HepG2 (cell line): Measurements from ENCODE around the gene SNN. TPM values are rescaled to one million over a fixed set of nuclear protein-coding genes. Genes with fewer than 3 reads are reported as not detected.

Experiments used
- GRHL1 ChIP-seq: sonication (generic); formaldehyde crosslinking; conservative IDR thresholded peaks from 2 replicates; pipeline ENCODE4 v1.8.0; 2022; ENCODE audit warnings: missing genetic modification reagents
- KLF9 ChIP-seq: IDR thresholded peaks from 2 replicates; pipeline ENCODE4 v1.6.1; 2016; ENCODE audit warnings: low read depth
- RBM22 ChIP-seq: fragments of 200-400 bp; formaldehyde crosslinking; optimal IDR thresholded peaks from 2 replicates; pipeline ENCODE3; 2017; ENCODE audit warnings: mild to moderate bottlenecking, low read length, moderate library complexity
- polyA plus RNA-seq, 8 experiments: library from polyadenylated mRNA; depleted of rRNA in 3 of 8; stranded (reverse) in 7 of 8; unstranded in 1 of 8; fragments of >200 nt; fragmentation: Illumina TruSeq in 4 of 8; extraction: Trizol in 4 of 8; gene quantifications; 2 replicates each; pipeline versions ENCODE4 v1.2.1 to v1.2.3, GENCODE V29; 2011 to 2016; ENCODE audit warnings: low read depth in 4 of 8, missing spikeins in 1 of 8, mixed read lengths in 1 of 8; ENCODE audit not compliant: insufficient read depth in 1 of 8
- total RNA-seq, 5 experiments: library from RNA; depleted of rRNA; stranded (reverse); fragments of >200 nt; fragmentation: Illumina TruSeq; extraction: Trizol; gene quantifications; 2 replicates each; pipeline ENCODE4 v1.2.3, GENCODE V29; 2016; ENCODE audit warnings: low read depth in 1 of 5
- TF ChIP-seq, protein P1 (sequence below): sonication (generic); formaldehyde crosslinking; IDR thresholded peaks from 2 replicates; pipeline ENCODE4 v1.4.0; 2020; ENCODE audit warnings: missing genetic modification reagents, borderline replicate concordance
- TF ChIP-seq, protein P2 (sequence below): IDR thresholded peaks from 2 replicates; pipeline ENCODE4 v1.6.1; 2016; ENCODE audit warnings: low read depth, missing genetic modification reagents, missing compliant biosample characterization

SNN gene
- total and polyA plus RNA-seq, 2 of the 13 experiments (the other 11 are each of a cell fraction or from before 2014, with no cell fraction given), result 5.2 to 8.4 TPM

DNA sequence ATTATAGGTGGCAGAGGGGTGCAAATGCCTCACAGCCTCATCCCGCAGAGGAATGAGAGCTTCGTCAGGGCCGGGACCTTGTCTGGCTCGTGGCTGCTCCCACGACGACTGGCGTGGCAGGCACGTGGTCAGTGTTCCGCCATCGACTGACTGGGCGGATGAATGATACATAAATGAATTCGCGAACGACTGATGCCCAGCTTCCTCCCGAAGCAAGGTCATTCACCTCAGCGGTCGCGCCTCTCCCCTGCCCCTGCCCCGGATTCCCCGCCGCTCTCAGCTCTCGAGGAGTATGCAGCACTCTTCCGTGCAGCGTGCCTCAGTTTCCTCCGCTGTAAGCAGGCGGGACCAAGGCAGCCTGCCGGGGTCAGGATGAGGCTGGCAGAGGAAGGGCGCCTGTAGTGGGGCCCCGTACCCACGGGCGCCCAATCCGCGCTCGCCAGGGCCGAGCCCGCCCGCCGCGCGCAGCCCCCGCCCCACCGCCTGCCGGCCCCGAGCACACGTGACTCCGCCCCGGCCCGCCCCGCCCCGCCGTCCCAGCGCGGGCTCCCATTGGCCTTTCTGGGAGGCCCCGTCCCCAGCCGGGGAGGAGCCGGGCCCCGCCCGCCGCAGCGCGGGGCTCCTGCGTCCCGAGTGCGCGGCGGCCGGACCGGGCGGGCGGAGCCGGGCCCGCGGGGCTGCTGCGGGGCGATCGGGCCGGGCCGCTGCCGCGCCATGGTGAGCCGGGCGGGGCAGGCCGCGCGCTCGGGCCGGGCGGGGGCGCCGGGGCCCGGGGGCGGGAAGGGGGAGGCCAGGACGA is at the start of gene SNN (continued):
- TF ChIP-seq GRHL1 (CRISPR knock-in tag) (no peak), KLF9 (CRISPR knock-in tag) (no peak), RBM22 (no peak)
- TF ChIP-seq, protein P1, sequence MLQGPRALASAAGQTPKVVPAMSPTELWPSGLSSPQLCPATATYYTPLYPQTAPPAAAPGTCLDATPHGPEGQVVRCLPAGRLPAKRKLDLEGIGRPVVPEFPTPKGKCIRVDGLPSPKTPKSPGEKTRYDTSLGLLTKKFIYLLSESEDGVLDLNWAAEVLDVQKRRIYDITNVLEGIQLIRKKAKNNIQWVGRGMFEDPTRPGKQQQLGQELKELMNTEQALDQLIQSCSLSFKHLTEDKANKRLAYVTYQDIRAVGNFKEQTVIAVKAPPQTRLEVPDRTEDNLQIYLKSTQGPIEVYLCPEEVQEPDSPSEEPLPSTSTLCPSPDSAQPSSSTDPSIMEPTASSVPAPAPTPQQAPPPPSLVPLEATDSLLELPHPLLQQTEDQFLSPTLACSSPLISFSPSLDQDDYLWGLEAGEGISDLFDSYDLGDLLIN, result 0 out of 2 replicates have a peak, but pooled peaks have one; percentile 17
- TF ChIP-seq, protein P2, sequence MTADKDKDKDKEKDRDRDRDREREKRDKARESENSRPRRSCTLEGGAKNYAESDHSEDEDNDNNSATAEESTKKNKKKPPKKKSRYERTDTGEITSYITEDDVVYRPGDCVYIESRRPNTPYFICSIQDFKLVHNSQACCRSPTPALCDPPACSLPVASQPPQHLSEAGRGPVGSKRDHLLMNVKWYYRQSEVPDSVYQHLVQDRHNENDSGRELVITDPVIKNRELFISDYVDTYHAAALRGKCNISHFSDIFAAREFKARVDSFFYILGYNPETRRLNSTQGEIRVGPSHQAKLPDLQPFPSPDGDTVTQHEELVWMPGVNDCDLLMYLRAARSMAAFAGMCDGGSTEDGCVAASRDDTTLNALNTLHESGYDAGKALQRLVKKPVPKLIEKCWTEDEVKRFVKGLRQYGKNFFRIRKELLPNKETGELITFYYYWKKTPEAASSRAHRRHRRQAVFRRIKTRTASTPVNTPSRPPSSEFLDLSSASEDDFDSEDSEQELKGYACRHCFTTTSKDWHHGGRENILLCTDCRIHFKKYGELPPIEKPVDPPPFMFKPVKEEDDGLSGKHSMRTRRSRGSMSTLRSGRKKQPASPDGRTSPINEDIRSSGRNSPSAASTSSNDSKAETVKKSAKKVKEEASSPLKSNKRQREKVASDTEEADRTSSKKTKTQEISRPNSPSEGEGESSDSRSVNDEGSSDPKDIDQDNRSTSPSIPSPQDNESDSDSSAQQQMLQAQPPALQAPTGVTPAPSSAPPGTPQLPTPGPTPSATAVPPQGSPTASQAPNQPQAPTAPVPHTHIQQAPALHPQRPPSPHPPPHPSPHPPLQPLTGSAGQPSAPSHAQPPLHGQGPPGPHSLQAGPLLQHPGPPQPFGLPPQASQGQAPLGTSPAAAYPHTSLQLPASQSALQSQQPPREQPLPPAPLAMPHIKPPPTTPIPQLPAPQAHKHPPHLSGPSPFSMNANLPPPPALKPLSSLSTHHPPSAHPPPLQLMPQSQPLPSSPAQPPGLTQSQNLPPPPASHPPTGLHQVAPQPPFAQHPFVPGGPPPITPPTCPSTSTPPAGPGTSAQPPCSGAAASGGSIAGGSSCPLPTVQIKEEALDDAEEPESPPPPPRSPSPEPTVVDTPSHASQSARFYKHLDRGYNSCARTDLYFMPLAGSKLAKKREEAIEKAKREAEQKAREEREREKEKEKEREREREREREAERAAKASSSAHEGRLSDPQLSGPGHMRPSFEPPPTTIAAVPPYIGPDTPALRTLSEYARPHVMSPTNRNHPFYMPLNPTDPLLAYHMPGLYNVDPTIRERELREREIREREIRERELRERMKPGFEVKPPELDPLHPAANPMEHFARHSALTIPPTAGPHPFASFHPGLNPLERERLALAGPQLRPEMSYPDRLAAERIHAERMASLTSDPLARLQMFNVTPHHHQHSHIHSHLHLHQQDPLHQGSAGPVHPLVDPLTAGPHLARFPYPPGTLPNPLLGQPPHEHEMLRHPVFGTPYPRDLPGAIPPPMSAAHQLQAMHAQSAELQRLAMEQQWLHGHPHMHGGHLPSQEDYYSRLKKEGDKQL (CRISPR knock-in tag), result no peak
